Stimulated activated CD8-positive, alpha-beta memory T cell treated with anti-CD3 and anti-CD28 coated beads, Interleukin-2, amount 100 ng/mL, for 48 hours (primary cell): ENCODE results near the gene ELMOD1.

Experiments
- DNase-seq, 2 donors: peaks; one replicate each; pipeline ENCODE4 v3.0.0-alpha.2; 2020; ENCODE audit warnings: low read depth in 2 of 2

ELMOD1 gene

GRCh38 chr11:107583629-107584195 lies 7.2 kb upstream of the ELMOD1 start:
- no peak for DNase-seq

GRCh38 chr11:107587306-107587979 lies 3.5 kb upstream of the ELMOD1 start:
- no peak for DNase-seq

- DNase-seq: no peak
Observed at GRCh38 chr11:107591378-107592230, 657 bp downstream of the ELMOD1 start.

- DNase-seq: no peak
Observed at GRCh38 chr11:107592231-107592590, 1.3 kb downstream of the ELMOD1 start.

DNA sequence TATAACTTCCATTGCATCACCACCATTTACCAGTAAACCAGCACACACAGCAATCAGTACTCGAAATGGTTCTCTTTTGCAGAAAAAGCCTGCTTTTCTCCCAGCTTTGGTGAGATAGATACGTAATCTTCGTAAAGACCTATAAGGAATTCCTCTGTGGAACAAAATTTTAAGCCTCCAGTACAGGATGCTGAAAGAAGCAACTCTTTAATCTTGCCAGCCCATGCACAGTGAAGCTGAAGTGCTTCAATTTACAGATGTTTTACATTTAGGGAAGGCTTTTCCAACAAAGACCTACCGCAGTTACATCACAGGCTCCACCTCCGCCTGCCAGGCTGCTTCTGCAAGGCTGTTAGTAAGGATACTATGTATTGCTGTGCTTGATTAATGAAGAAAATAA lies 1.9 kb downstream of the ELMOD1 start:
- DNase-seq: no peak

DNA sequence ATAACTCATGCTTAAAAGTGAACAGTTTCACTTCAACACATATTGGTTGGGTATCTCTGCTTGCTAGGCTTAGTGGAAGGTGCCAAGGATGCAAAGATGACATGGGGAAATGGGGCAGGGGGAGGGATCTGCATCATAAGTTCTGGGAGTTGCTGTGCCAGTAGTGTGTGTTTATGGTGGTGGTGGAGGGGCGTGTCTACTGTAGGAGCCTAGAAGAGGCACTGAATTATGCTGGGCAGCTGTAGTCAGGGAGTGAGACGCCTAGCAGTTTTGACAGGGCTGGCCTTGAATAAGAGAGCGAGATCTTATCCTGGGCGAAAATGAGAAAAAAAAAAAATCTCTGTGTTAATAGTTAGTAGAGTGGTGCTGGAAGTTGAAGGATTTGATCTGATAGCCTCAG lies 3.0 kb downstream of the ELMOD1 start:
- DNase-seq: no peak

GRCh38 chr11:107594736-107595135 lies 3.8 kb downstream of the ELMOD1 start:
- no peak for DNase-seq

GRCh38 chr11:107598225-107599139 lies 7.5 kb downstream of the ELMOD1 start:
- no peak for DNase-seq

GRCh38 chr11:107605061-107606006 lies 14.4 kb downstream of the ELMOD1 start:
- no peak for DNase-seq

GRCh38 chr11:107606141-107606540 lies 15.2 kb downstream of the ELMOD1 start:
- DNase-seq: no peak

- DNase-seq: no peak
Observed at GRCh38 chr11:107608809-107609208, 17.9 kb downstream of the ELMOD1 start.

DNA sequence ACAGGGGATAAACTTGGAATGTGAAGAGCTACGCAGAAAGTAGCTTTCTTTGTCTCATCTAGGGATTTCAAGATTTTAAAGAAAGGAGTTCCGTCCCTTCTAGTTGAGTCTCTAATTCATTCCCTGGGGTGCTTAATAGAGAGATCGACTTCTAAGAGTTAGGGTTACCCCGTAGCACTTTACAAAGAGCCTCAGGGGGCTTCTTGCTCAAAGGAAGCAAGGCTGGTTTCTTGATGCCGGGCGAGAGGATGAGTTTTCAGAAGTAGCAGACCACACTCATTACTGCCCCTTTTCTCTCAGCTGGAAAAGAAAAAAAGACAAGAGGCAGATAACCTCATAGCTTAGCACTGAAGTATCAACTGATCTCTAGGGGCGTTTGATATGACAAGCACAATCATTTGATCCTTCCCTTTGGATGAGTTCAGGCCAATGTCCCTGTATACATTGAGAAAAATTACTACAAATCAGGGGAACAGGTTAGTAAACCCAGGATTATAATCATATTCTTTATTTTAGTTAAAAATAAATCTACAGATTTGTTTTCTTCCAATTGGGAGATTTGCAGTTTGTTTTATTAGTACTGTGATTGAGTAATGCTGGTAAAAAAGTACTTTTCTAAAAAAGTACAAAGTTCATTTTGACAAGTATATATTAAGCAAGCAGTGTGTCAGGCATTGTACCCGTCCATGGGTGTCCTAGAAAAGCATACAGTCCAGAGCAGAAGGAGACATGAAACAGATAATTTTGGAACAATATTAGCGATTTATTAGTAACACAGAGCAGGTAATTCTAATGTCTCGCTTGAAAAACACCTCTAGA lies 18.7 kb downstream of the ELMOD1 start:
- no peak for DNase-seq

DNA sequence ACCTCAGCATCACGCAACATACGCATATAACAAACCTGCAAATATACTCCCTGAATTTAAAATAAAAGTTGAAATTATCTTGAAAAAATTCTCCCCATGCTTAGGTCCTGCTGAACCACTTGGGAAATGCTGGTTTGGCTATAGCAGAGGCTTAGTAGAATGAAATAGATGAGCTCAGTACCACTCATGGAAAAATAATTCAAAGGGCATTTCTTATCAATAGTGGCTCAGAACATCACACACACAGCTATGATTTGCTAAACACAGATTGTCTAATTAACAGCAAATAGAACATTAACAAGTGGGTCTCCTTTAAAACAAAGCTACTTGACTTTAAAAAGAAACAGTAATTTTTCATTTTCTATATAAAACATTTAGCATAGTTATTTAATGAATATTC lies 21.5 kb downstream of the ELMOD1 start:
- DNase-seq: no peak

DNA sequence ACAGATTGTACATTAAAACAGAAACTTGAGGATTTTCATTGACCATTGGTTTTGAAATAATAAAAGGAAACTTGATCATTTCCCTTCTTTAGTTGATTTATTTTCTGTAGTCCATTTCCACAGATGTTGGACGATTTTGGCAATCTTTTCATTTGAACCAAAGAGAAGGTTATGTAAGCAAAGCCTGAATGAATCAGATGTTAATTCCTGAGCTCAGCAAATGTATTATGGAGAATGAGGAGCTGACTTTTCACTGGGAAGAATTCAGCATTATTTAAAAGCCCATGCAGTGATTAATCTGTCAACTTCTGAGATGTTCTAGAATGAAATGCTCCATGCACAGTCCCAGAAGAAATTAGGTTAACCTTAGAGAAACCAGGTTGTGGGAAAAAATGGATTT lies 29.0 kb downstream of the ELMOD1 start:
- no peak for DNase-seq

DNA sequence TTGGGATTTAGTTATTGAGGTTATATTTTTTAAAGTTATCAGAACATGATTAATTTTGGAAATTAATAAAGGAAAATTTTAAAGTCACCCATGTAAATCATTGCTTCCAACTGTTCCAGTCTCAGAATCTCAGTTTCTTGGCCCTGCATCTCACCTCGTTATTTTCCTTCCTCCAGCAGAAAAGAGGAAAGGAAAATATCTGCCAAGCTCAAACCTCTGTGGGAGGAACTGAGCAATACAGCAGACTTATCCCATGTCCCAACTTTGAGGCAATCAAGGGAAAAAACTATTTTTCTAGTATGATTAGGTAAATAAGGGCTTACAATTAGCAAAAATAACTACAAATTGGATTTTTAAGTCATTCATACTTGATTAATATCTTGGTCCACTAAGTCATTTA lies 30.1 kb downstream of the ELMOD1 start:
- DNase-seq: no peak

DNA sequence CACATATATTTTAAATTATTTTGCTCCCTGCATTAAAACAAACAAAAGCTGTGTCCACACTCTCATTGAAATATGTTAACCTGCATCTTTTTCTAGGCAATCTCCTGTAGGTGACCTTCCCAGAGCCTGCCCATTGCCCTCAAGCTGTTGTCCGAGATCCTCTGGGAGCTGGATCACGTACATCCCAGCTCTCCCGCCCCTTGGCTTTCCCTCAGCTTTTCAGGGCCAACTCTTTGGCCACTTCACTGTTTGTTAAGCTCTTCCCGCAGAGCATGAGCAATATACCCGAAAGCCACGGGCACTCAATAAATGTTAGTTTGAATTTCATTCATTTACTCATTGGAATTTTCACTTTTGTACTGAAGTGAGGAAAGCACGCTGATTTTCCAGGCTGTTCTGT lies 32.2 kb downstream of the ELMOD1 start:
- no peak for DNase-seq

GRCh38 chr11:107624983-107625684 lies 34.2 kb downstream of the ELMOD1 start:
- no peak for DNase-seq

DNA sequence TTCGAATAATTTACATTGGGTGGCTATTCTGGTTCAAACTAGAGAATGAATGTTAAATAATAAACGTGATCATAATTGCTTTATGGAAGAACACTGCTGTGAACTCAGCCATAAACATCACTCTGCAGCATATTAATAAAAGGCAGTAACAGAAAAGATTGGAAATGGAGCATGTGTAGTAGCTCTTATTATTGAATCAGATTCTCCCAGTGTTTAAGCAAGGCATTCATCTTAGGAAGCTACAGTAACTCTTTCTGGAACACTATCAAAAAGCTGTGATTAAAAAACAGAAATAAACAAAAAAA lies 34.7 kb downstream of the ELMOD1 start:
- no peak for DNase-seq

DNA sequence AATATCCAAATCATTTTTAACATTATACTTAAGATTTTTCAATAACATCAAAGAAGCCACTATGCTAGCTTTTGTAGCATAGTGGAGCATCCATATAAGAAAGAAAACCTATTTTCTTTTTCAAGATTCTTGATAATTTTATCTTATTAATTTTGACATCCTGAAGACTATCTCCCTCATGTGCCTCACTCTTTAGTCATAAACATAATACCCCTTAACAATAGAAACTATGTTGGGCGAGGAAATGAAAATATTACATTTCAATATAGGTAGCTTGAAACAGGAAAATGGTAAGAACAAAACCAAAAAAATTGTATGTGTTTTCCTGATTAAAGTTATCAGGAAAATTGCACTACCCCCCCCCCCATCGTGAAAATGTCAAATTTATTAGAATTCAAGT lies 40.1 kb downstream of the ELMOD1 start:
- DNase-seq: no peak

DNA sequence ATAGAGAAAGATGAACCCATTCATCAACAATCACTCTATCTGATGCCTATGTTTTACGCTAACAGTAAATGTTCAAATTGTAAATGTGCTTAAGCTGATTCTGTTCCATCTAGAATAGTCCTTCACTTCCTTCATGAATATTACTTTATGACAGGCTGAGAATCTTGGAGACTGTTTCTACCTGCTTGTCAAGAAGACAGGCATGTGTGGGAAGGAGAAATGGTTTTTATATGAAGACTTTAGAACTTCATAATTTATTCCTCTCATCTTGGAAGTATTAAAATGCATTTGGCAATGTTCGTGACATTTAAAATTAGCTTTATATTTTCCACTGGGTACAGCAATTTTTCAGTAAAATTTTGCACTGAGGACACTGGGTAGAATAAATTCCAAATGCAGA lies 41.0 kb downstream of the ELMOD1 start:
- no peak for DNase-seq
